ENCODE measurements around the gene ANKAR. TPM values are rescaled to one million over a fixed set of nuclear protein-coding genes. Genes with fewer than 3 reads are reported as not detected.
"Not testable (repeated sequence)": the region's sequence is repeated elsewhere in the genome, so short reads cannot be mapped to it uniquely, and the experiment has no call there.

ANKAR gene
- total RNA-seq, 1 experiment from 2014 or later: 3.5 TPM

DNA sequence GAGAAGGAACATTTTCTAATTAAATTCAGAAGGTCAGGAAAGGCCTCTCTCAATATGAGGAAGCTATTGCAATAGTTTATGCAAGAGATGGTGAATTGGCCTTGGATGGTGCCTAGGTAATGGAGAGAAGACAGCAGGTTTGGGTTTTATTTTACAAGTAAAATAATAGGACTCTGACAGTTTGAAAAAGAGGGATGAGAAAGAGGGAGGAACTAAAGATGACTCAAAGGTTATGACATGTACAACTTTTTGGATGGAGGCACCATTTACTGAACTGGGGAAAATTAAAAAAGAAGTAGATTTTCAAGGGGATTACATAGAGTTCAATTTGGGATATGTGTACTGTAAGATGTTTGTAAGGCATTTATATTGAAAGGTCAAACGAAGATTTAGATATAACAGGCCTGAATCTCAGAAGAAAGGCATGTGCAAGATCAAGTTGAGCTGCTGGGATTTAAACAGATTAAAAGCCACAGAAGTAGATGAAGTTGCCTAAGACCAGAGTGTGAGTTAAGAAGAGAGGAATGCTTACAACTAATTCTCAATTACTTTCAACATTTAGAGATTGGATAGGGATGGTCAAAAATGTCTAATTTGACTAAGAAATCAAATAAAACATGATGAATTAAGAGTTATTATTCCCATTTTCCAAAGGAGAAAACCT, 25.5 kb upstream of the ANKAR start:
- intact Hi-C loops (cut with micrococcal nuclease): no loop called here

DNA sequence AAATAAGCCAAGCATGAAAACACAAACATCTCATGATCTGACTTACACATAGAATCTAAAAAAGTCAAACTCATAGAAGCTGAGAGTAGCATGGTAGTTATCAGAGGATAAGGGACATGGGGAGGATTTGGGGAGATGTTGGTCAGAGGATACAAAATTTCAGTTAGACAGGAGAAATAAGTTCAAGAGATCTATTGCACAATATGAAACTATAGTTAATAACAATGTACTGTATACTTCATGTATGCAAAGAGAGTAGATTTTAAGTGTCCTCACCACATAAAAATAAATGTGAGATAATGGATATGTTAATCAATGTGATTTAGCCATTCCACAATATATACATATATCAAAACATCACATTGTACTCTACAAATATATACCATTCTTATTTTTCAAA, 23.2 kb upstream of the ANKAR start:
- no peaks in the 10 kb centered on the region for H3F3A ChIP-seq (ENCODE audit: low read length, unreplicated experiment)
- H3K27me3 ChIP-seq (ENCODE audit: low read length): no peaks in the 10 kb centered on the region
- intact Hi-C loops (cut with micrococcal nuclease): no loop called here
- no peak overlapping the region for H3K4me3 ChIP-seq (ENCODE audit: low read length)
- no peaks in the 10 kb centered on the region for H3K36me3 ChIP-seq (ENCODE audit: low read depth, low read length)
- H4K20me1 ChIP-seq (ENCODE audit: low read length): no peaks in the 10 kb centered on the region
- no peak overlapping the region for H2AFZ ChIP-seq (ENCODE audit: low read length)
- ChIA-PET POLR2A (ENCODE audit: unreplicated experiment) (no interaction called here), CTCF (no interaction called here)
- no peak for ATAC-seq
- TF ChIP-seq, protein P1, sequence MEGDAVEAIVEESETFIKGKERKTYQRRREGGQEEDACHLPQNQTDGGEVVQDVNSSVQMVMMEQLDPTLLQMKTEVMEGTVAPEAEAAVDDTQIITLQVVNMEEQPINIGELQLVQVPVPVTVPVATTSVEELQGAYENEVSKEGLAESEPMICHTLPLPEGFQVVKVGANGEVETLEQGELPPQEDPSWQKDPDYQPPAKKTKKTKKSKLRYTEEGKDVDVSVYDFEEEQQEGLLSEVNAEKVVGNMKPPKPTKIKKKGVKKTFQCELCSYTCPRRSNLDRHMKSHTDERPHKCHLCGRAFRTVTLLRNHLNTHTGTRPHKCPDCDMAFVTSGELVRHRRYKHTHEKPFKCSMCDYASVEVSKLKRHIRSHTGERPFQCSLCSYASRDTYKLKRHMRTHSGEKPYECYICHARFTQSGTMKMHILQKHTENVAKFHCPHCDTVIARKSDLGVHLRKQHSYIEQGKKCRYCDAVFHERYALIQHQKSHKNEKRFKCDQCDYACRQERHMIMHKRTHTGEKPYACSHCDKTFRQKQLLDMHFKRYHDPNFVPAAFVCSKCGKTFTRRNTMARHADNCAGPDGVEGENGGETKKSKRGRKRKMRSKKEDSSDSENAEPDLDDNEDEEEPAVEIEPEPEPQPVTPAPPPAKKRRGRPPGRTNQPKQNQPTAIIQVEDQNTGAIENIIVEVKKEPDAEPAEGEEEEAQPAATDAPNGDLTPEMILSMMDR (conservative IDR thresholded peaks at IDR 0.05; ENCODE audit: low read depth, low read length): no peak
- no peak for TF ChIP-seq EZH2 (IDR thresholded peaks at IDR 0.05; ENCODE audit: low read length, unreplicated experiment)
- TF ChIP-seq EZH2phosphoT487 (IDR thresholded peaks at IDR 0.05; ENCODE audit: borderline replicate concordance, low read length): no peak
- no peak overlapping the region for H3K9ac ChIP-seq (ENCODE audit: low read length)
- no peaks in the 10 kb centered on the region for H3K9me3 ChIP-seq (ENCODE audit: low read length)
- DNase-seq: no peak
- H3K27ac ChIP-seq (ENCODE audit: low read length): no peak overlapping the region
- no peaks in the 10 kb centered on the region for H3K79me2 ChIP-seq (ENCODE audit: low read length)
- no peak overlapping the region for H3K4me2 ChIP-seq (ENCODE audit: low read length)
- H3K9me2 ChIP-seq (replicated peaks; ENCODE audit: low read length): no peaks in the 10 kb centered on the region
- H3K4me1 ChIP-seq (ENCODE audit: insufficient read depth, low read length): no peaks in the 10 kb centered on the region
- BruUV-seq (replicated peaks): no TSS peak

More for the DNA sequence above, 25.5 kb upstream of the ANKAR start:
- BruUV-seq (replicated peaks): no TSS peak
- Histone ChIP-seq H4K20me1 (ENCODE audit: low read length) (no peaks in the 10 kb centered on the region), H3K4me2 (ENCODE audit: low read length) (no peak overlapping the region), H3K36me3 (ENCODE audit: low read depth, low read length) (no peaks in the 10 kb centered on the region), H3K9me2 (replicated peaks; ENCODE audit: low read length) (no peaks in the 10 kb centered on the region), H3F3A (ENCODE audit: low read length, unreplicated experiment) (no peaks in the 10 kb centered on the region), H3K9ac (ENCODE audit: low read length) (no peak overlapping the region), H3K27ac (ENCODE audit: low read length) (no peak overlapping the region), H3K4me1 (ENCODE audit: insufficient read depth, low read length) (no peaks in the 10 kb centered on the region), H3K27me3 (ENCODE audit: low read length) (no peaks in the 10 kb centered on the region), H3K9me3 (ENCODE audit: low read length) (no peaks in the 10 kb centered on the region), H3K79me2 (ENCODE audit: low read length) (no peaks in the 10 kb centered on the region), H2AFZ (ENCODE audit: low read length) (no peak overlapping the region), H3K4me3 (ENCODE audit: low read length) (no peak overlapping the region)
- DNase-seq: no peak
- TF ChIP-seq EZH2 (IDR thresholded peaks at IDR 0.05; ENCODE audit: low read length, unreplicated experiment) (no peak), EZH2phosphoT487 (IDR thresholded peaks at IDR 0.05; ENCODE audit: borderline replicate concordance, low read length) (no peak)
- TF ChIP-seq, protein P1 (conservative IDR thresholded peaks at IDR 0.05; ENCODE audit: low read depth, low read length): no peak
- no peak for ATAC-seq
- ChIA-PET POLR2A (ENCODE audit: unreplicated experiment) (no interaction called here), CTCF (no interaction called here)

DNA sequence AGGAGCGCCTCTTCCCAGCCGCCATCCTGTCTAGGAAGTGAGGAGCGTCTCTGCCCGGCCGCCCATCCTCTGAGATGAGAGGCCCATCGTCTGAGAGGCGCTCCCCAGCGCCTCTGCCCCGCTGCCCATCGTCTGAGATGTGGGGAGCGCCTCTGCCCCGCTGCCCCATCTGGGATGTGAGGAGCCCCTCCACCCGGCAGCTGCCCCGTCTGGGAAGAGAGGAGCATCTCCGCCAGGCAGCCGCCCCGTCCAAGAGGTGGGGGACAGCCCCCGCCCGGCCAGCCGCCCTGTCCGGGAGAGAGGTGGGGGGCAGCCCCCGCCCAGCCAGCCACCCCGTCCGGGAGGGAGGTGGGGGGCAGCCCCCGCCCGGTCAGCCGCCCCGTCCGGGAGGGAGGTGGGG, 21.0 kb upstream of the ANKAR start:
- BruUV-seq (replicated peaks); POLR2A ChIA-PET (ENCODE audit: unreplicated experiment); H3K27me3 ChIP-seq (ENCODE audit: low read length): not testable (repeated sequence)

More for the DNA sequence above, 21.0 kb upstream of the ANKAR start:
- H2AFZ ChIP-seq (ENCODE audit: low read length); H3K4me1 ChIP-seq (ENCODE audit: insufficient read depth, low read length); H3K9me2 ChIP-seq (replicated peaks; ENCODE audit: low read length); ATAC-seq; H4K20me1 ChIP-seq (ENCODE audit: low read length); H3F3A ChIP-seq (ENCODE audit: low read length, unreplicated experiment); H3K9me3 ChIP-seq (ENCODE audit: low read length); H3K4me3 ChIP-seq (ENCODE audit: low read length); DNase-seq; CTCF ChIA-PET; H3K27ac ChIP-seq (ENCODE audit: low read length); H3K79me2 ChIP-seq (ENCODE audit: low read length); H3K36me3 ChIP-seq (ENCODE audit: low read depth, low read length); H3K4me2 ChIP-seq (ENCODE audit: low read length); intact Hi-C loops (cut with micrococcal nuclease); H3K9ac ChIP-seq (ENCODE audit: low read length): not testable (repeated sequence)
